Mucosa of gallbladder (tissue), 1 donor: ENCODE measurements around the gene TMEM95. TPM values are rescaled to one million over a fixed set of nuclear protein-coding genes. Genes with fewer than 3 reads are reported as not detected.
"Not testable (repeated sequence)": the region's sequence is repeated elsewhere in the genome, so short reads cannot be mapped to it uniquely, and the experiment has no call there.

Experiments
- DNase-seq: peaks from one replicate; pipeline ENCODE4 v3.0.0-alpha.2; 2020; ENCODE audit warnings: low spot score
- total RNA-seq: library from RNA; stranded (reverse); gene quantifications from one replicate; pipeline ENCODE4 v1.2.1, GENCODE V29; 2021
- donor health status: DM: no; HTN: no; CAD: no.

The TMEM95 gene
- total RNA-seq, 1 donor from 2014 or later: not detected

- no peak for DNase-seq
These were observed 31.1 kb upstream of the TMEM95 start for GRCh38 chr17:7323731-7324437.

DNA sequence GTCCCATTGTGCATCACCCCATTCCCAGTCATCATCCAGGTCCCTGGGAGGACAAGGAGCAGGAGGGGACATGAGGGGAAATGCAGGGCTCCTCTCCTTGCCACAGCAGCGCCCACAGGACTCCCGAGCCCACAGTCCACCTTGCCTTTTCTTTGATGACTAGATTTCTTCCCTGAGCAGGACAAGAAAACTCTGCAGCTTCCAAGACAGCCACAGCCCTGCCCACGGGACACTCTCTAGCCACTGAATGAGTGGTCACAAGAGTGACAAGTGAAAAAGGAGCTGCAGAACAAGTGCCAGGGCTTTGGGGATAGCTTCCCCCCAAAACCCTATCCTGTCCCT, 30.5 kb upstream of the TMEM95 start:
- no peak for DNase-seq

DNA sequence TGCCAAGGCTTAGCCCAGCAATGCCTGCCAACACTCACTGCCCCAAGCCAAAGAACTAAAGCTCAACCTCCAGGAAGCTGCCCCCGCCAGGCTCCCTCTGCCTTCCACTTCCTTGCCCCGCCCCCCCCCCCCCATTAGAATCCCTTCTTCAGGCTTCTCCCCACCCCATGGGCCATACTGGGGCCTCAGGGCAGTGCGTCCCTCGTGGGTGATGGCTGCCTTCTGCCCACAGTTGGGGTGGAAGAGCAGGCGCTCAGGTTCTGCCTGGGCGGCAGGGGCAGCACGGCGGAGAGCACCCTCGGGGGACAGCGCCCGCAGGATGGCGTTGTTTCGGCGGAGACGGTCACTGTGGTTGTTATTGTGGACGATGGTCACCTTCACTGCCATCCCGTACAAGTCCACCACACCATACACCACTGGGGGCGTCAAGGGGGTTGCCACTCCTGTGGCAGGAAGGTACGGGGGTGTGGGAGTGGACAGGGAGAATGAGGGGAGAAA, 29.9 kb upstream of the TMEM95 start:
- no peak for DNase-seq

DNA sequence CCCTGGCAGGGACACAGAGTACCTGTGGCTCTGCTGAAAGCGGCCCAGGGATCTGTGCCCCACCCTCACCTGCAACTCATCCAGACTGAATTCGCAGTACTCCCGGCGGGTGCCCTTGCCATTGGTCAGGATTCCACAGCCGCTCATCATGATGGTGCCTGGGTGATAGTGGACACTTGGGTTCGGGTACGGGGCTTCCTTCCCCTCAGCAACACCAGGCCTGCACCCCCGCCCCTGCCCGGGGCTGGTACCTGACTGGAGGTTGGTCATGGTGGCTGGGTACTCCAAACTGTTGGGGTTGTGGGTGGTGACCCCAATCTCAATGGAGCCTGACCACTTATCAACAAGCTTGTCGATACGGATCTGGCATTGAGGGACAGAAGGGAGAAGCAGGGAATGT, 28.8 kb upstream of the TMEM95 start:
- no peak for DNase-seq

- no peak for DNase-seq
These were observed 27.9 kb upstream of the TMEM95 start for GRCh38 chr17:7327056-7327455.

GRCh38 chr17:7327501-7327900, 27.5 kb upstream of the TMEM95 start:
- no peak for DNase-seq

DNA sequence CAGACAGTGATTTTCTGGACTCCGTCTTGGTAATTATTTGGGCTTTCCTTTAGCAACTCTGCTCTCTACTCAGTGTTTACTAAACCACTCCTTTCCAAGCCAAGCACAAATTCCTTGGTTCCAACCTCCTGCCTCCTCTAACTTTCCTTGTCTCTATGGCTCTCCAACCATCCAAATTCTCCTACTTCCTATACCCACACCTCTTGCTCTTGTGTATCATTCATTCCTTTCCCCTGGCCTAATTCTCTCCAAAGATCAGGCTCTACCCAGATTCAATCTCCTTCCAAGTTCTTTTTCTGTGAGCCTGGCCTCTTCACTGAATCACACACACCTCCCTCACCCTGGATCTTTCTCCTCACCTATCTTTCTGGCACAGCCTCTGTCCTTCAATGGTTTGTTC, 26.9 kb upstream of the TMEM95 start:
- DNase-seq: no peak

DNA sequence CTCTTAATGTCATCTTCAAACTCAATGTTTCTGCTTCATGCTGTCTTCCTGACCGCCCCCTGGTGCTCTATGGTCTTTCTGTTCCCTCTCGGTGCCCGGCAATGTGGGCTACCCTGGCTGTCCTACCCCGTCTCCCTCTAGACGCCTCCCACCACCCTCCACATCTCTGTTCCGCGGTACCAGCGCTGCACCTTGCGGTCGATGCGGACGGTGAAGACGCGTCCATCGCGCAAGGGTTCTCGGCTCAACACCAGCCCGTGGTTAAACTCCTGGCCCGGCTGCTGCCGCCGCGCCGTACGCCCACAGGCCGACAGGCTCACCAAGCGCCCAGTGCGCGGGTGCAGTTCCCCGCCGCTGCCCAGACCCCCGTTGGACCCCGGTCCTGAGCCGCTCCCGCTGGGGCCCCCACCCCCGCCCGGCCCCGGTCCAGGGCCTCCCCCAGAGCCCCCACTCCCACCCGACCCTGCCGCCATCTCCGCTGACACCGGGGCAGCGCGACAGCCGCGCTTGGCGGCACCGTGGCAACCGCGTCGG, 26.0 kb upstream of the TMEM95 start, which contains the start of gene NEURL4:
TSS of gene NEURL4 (minus strand) at position 496 of the 534 bp plus-strand sequence. CDS start at position 473, 23 bp downstream.
- DNase-seq: no peak

- DNase-seq: peak; percentile 98
These were observed 25.5 kb upstream of the TMEM95 start for GRCh38 chr17:7329374-7329996.

DNA sequence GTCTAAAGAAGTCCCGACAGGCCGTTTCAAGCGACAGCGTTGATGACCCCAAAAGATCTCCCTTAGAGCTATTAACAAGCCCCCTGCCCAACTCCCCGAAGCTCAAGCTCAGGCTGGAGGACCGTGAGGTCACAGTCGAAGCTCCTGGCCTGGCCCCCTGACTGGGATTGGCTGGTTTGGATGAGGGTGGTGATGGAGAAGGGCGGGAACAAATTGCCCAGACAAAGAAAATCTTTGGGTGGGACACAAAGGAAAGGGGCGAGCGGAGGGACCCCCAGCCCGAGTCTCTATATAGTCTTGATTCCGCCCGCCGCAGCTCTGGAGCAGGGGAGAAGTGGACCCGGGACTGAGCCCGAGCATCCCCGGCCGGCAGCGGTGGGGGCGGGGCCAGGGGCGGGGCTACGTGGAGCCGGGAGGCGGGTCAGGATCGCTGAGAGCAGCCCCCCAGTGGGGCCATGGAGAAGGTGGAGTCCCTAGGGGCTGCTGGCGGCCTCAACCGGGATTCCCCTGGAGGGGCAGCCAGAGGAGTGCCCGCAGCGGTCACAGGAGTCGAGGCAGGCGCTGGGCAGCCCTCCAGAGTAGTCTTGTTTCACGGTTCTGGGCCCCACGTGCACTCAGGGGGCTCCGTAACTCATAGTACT, 24.8 kb upstream of the TMEM95 start:
- DNase-seq: peak; percentile 66

GRCh38 chr17:7330638-7331015, 24.3 kb upstream of the TMEM95 start:
- DNase-seq: no peak

DNA sequence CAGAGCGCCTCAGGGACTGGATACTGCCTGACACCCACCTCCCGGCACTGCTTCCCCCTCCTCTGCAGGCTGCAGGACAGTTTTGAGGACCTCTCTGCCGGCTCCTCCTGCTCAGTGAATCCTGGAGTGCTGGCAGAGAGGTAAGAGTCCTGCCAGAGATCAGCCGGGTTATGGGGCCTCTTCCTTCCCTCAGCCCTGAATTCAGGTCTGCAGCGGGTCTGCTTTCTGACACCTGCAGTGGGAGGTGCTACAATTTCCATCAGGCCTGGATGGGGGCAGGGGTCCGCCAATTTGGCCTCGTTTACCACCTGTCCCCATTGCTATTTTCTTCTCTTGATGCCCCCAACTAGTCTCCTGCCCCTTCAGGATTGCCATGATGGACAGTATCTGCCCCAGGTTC, 22.8 kb upstream of the TMEM95 start:
- DNase-seq: no peak

GRCh38 chr17:7332600-7333069, 22.3 kb upstream of the TMEM95 start:
- not testable (repeated sequence) for DNase-seq

- DNase-seq: no peak
These were observed 19.9 kb upstream of the TMEM95 start for GRCh38 chr17:7334938-7335538.

GRCh38 chr17:7335765-7336164, 19.2 kb upstream of the TMEM95 start:
- DNase-seq: not testable (repeated sequence)

- no peak for DNase-seq
These were observed 18.4 kb upstream of the TMEM95 start, which contains the start of gene ACAP1 for GRCh38 chr17:7336240-7337175. Gene ACAP1 (plus strand): TSS chr17:7336529. CDS start chr17:7336735, 206 bp downstream.

GRCh38 chr17:7337600-7337999, 17.4 kb upstream of the TMEM95 start:
- not testable (repeated sequence) for DNase-seq

DNA sequence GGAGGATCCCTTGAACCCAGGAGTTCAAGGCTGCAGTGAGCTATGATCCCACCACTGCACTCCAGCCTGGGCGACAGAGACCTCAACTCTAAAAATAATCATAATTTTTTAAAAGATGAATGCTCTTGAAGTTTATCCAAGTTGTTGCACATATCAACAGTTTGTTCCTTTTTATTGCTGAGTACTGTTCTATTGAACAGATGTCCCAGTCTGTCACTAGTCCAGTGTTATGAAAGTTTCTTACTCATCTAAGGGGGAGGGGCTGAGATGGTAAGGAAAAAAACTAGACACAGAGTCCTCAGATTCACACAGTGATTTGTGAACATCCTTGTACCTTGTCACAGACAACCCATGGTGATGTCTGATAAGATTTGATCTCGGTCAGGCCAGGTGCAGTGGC, 14.8 kb upstream of the TMEM95 start:
- DNase-seq: no peak

GRCh38 chr17:7341842-7342241, 13.1 kb upstream of the TMEM95 start:
- no peak for DNase-seq

DNA sequence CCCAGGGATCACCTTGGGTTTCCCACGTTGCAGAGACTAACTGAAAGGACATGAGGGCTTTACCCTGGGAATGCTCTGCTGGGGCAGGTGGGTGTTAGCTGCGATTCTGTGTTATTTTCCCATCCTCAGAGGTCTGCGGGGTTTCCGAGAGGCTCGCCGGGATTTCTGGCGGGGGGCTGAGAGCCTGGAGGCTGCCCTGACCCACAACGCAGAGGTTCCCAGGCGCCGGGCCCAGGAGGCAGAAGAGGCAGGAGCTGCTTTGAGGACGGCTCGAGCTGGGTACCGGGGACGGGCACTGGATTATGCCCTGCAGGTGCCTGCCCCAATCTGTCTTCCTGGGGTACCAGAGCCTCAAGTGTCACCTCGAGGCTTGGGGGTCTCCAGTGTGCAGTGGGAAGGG, 11.7 kb upstream of the TMEM95 start:
- no peak for DNase-seq
